GM12892 (cell line): Measurements from ENCODE around the gene PRKCSH.
"Not testable (repeated sequence)": the region's sequence is repeated elsewhere in the genome, so short reads cannot be mapped to it uniquely, and the experiment has no call there.

Experiments
- POLR2A ChIP-seq: IDR thresholded peaks from 2 replicates; pipeline ENCODE4 v1.6.1; 2011; ENCODE audit warnings: low read depth, low read length, control low read depth
- POLR2AphosphoS5 ChIP-seq: IDR thresholded peaks from 2 replicates; pipeline ENCODE4 v1.6.1; 2011; ENCODE audit warnings: low read depth, low read length, control low read depth

DNA sequence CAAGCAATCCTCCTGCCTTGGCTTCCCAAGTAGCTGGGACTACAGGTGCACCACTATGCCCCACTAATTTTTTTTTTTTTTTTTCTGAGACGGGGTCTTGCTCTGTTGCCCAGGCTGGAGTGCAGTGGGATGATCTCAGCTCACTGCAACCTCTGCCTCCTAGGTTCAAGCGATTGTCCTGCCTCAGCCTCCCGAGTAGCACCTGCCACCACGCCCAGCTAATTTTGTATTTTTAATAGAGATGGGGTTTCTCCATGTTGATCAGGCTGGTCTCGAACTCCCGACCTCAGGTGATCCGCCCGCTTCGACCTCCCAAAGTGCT is 19.8 kb downstream of the PRKCSH start:
- not testable (repeated sequence) for TF ChIP-seq POLR2A, POLR2AphosphoS5
